ENCODE data around the gene S100A9.

The S100A9 gene

GRCh38 chr1:153309441-153309840 is 48.2 kb upstream of the S100A9 start (continued):
- no peak for TF ChIP-seq ZNF280D (tag by site-specific recombination; IDR thresholded peaks at IDR 0.05)
- no peak for TF ChIP-seq ZBTB8A (tag by site-specific recombination; IDR thresholded peaks at IDR 0.05)
- TF ChIP-seq ZNF140 (tag by site-specific recombination; IDR thresholded peaks at IDR 0.05), result no peak
- TF ChIP-seq ZSCAN16 (tag by site-specific recombination; IDR thresholded peaks at IDR 0.05), result no peak
- no peak for TF ChIP-seq ZNF600 (tag by site-specific recombination; IDR thresholded peaks at IDR 0.05)
- no peak for TF ChIP-seq BCL11B (tag by site-specific recombination; IDR thresholded peaks at IDR 0.05; ENCODE audit: low read depth)
- no peak for TF ChIP-seq ZNF621 (tag by site-specific recombination; IDR thresholded peaks at IDR 0.05)
- TF ChIP-seq ZNF121 (tag by site-specific recombination; IDR thresholded peaks at IDR 0.05), result no peak
- TF ChIP-seq ZNF596 (tag by site-specific recombination; IDR thresholded peaks at IDR 0.05), result no peak
- no peak for TF ChIP-seq ZNF629 (tag by site-specific recombination; IDR thresholded peaks at IDR 0.05)
- no peak for TF ChIP-seq ZNF394 (tag by site-specific recombination; IDR thresholded peaks at IDR 0.05; ENCODE audit: borderline replicate concordance)
- TF ChIP-seq PATZ1 (tag by site-specific recombination; IDR thresholded peaks at IDR 0.05), result no peak
- TF ChIP-seq ZFP41 (tag by site-specific recombination; IDR thresholded peaks at IDR 0.05; ENCODE audit: borderline replicate concordance), result no peak

GRCh38 chr1:153310526-153310925 is 47.1 kb upstream of the S100A9 start:
- POLR2A ChIA-PET, result no interaction called here
- Histone ChIP-seq H3K4me3 (ENCODE audit: low read depth, low read length) (no peak overlapping the region), H3K27ac (ENCODE audit: extremely low read depth, low read depth, low read length) (no peak overlapping the region), H3K4me1 (ENCODE audit: control insufficient read depth, insufficient read depth, low read length) (no peaks in the 10 kb centered on the region), H3K36me3 (ENCODE audit: control insufficient read depth in 2 of 2, insufficient read depth in 1 of 2, low read length in 2 of 2) (no peaks in the 10 kb centered on the region), H3K9me3 (ENCODE audit: control insufficient read depth, insufficient read depth, low read depth, low read length) (no peaks in the 10 kb centered on the region)
- CTCF ChIA-PET, result no interaction called here
- TF ChIP-seq TRIM28 (IDR thresholded peaks at IDR 0.05; ENCODE audit: borderline replicate concordance, low read length) (no peak), GLIS2 (tag by site-specific recombination; IDR thresholded peaks at IDR 0.05) (no peak), ZNF114 (tag by site-specific recombination; IDR thresholded peaks at IDR 0.05) (no peak), ELK4 (IDR thresholded peaks at IDR 0.05; ENCODE audit: borderline replicate concordance, low read depth, low read length) (no peak), ZEB2 (tag by site-specific recombination; IDR thresholded peaks at IDR 0.05) (no peak)

GRCh38 chr1:153312570-153313186 is 45.0 kb upstream of the S100A9 start, which contains the start of gene PGLYRP3:
Gene PGLYRP3, minus strand, starts transcription at chr1:153312952. Its CDS starts 2,287 bp downstream, at chr1:153310665.
- H3K36me3 ChIP-seq (ENCODE audit: control insufficient read depth in 2 of 2, insufficient read depth in 1 of 2, low read length in 2 of 2), result no peaks in the 10 kb centered on the region
- H3K9me3 ChIP-seq (ENCODE audit: control insufficient read depth, insufficient read depth, low read depth, low read length), result no peaks in the 10 kb centered on the region
- H3K27ac ChIP-seq (ENCODE audit: extremely low read depth, low read depth, low read length), result no peak within 1 kb of the TSS
- no peak within 1 kb of the TSS for H3K4me3 ChIP-seq (ENCODE audit: low read depth, low read length)
- ChIA-PET POLR2A (interaction anchor here (1.1 kb wide), 1 partner anchor 415 kb away, joined by 4 read pairs; the partner anchor contains the start of gene INTS3), CTCF (interaction anchor here (0.9 to 2.3 kb wide), 4 partner anchors 25 to 182 kb away, joined by 3 to 11 read pairs (median 6); no protein-coding TSS in a partner anchor)
- no peaks in the 10 kb centered on the region for H3K4me1 ChIP-seq (ENCODE audit: control insufficient read depth, insufficient read depth, low read length)
- no peak for TF ChIP-seq OVOL3 (tag by site-specific recombination; IDR thresholded peaks at IDR 0.05)
- TF ChIP-seq PRDM1 (tag by site-specific recombination; IDR thresholded peaks at IDR 0.05), result no peak
- TF ChIP-seq GLI4 (tag by site-specific recombination; IDR thresholded peaks at IDR 0.05), result no peak
- TF ChIP-seq ZBTB20 (tag by site-specific recombination; IDR thresholded peaks at IDR 0.05), result no peak
- TF ChIP-seq ZIC2 (tag by site-specific recombination; IDR thresholded peaks at IDR 0.05), result no peak
- TF ChIP-seq PATZ1 (tag by site-specific recombination; IDR thresholded peaks at IDR 0.05), result no peak
- no peak for TF ChIP-seq ZNF555 (tag by site-specific recombination; conservative IDR thresholded peaks at IDR 0.05)
